Measurements from ENCODE around the gene SLC17A8.
"Not testable (repeated sequence)": the region's sequence is repeated elsewhere in the genome, so short reads cannot be mapped to it uniquely, and the experiment has no call there.

SLC17A8 gene

GRCh38 chr12:100356644-100357223 lies at the start of gene SLC17A8:
SLC17A8 (plus strand) TSS chr12:100357074; CDS start chr12:100357392, 318 bp downstream.
- DNase-seq (ENCODE audit: low spot score) = no peak

- not testable (repeated sequence) for DNase-seq (ENCODE audit: low spot score)
Measured at GRCh38 chr12:100308138-100308537, 48.7 kb upstream of the SLC17A8 start.

GRCh38 chr12:100311317-100311716 lies 45.6 kb upstream of the SLC17A8 start:
- DNase-seq (ENCODE audit: low spot score) = no peak

- no peak for DNase-seq (ENCODE audit: low spot score)
Measured at GRCh38 chr12:100317371-100317770, 39.5 kb upstream of the SLC17A8 start.

GRCh38 chr12:100324498-100324897 lies 32.4 kb upstream of the SLC17A8 start:
- no peak for DNase-seq (ENCODE audit: low spot score)

GRCh38 chr12:100326208-100326607 lies 30.7 kb upstream of the SLC17A8 start:
- DNase-seq (ENCODE audit: low spot score) = no peak

GRCh38 chr12:100329800-100330199 lies 27.1 kb upstream of the SLC17A8 start:
- no peak for DNase-seq (ENCODE audit: low spot score)

GRCh38 chr12:100331871-100332270 lies 25.0 kb upstream of the SLC17A8 start:
- no peak for DNase-seq (ENCODE audit: low spot score)

- no peak for DNase-seq (ENCODE audit: low spot score)
Measured at GRCh38 chr12:100332852-100333251, 24.0 kb upstream of the SLC17A8 start.

- no peak for DNase-seq (ENCODE audit: low spot score)
Measured at GRCh38 chr12:100337299-100337698, 19.6 kb upstream of the SLC17A8 start.

- DNase-seq (ENCODE audit: low spot score) = no peak
Measured at GRCh38 chr12:100337727-100338126, 19.1 kb upstream of the SLC17A8 start.

GRCh38 chr12:100339071-100339470 lies 17.8 kb upstream of the SLC17A8 start:
- no peak for DNase-seq (ENCODE audit: low spot score)

- DNase-seq (ENCODE audit: low spot score) = not testable (repeated sequence)
Measured at GRCh38 chr12:100342897-100343296, 14.0 kb upstream of the SLC17A8 start.

GRCh38 chr12:100344351-100344750 lies 12.5 kb upstream of the SLC17A8 start:
- not testable (repeated sequence) for DNase-seq (ENCODE audit: low spot score)

GRCh38 chr12:100345020-100345767 lies 11.7 kb upstream of the SLC17A8 start:
- no peak for DNase-seq (ENCODE audit: low spot score)

- no peak for DNase-seq (ENCODE audit: low spot score)
Measured at GRCh38 chr12:100346660-100347059, 10.2 kb upstream of the SLC17A8 start.

- DNase-seq (ENCODE audit: low spot score) = no peak
Measured at GRCh38 chr12:100348657-100349454, 8.0 kb upstream of the SLC17A8 start.

GRCh38 chr12:100359248-100359647 lies 2.4 kb downstream of the SLC17A8 start:
- DNase-seq (ENCODE audit: low spot score) = no peak

- DNase-seq (ENCODE audit: low spot score) = no peak
Measured at GRCh38 chr12:100359822-100360221, 2.9 kb downstream of the SLC17A8 start.

- DNase-seq (ENCODE audit: low spot score) = no peak
Measured at GRCh38 chr12:100360450-100360849, 3.6 kb downstream of the SLC17A8 start.

- no peak for DNase-seq (ENCODE audit: low spot score)
Measured at GRCh38 chr12:100364324-100364723, 7.5 kb downstream of the SLC17A8 start.

- no peak for DNase-seq (ENCODE audit: low spot score)
Measured at GRCh38 chr12:100365411-100365810, 8.5 kb downstream of the SLC17A8 start.

GRCh38 chr12:100368066-100368465 lies 11.2 kb downstream of the SLC17A8 start:
- DNase-seq (ENCODE audit: low spot score) = no peak
